Right lobe of liver (tissue), 4 donors: ENCODE data around the gene RIPK1.

Experiments used
- CTCF ChIP-seq, 4 donors: fragments of 200-600 bp in 3 of 4; fragments of 450-650 bp in 1 of 4; IDR thresholded peaks; one replicate each; pipeline versions ENCODE4 v1.5.1 to v1.8.0; 2016 to 2022; ENCODE audit warnings: antibody characterized with exemption in 4 of 4, mild to moderate bottlenecking in 2 of 4
- POLR2A ChIP-seq: fragments of 450-650 bp; IDR thresholded peaks from one replicate; pipeline ENCODE4 v1.6.1; 2017; ENCODE audit warnings: antibody characterized with exemption, mild to moderate bottlenecking
- donor health status: DM: no; HTN: no; CAD: no.
- donor health status: DM: no; HTN: no; CAD: no.
- donor health status: DM: no; HTN: yes; CAD: no.

GRCh38 chr6:3137057-3137777 lies 68.9 kb downstream of the RIPK1 start:
- TF ChIP-seq CTCF (IDR thresholded peaks at IDR 0.05) (no peak), POLR2A (no peak)
